ENCODE data around the gene GBP1. TPM values are rescaled to one million over a fixed set of nuclear protein-coding genes. Genes with fewer than 3 reads are reported as not detected.
"Not testable (repeated sequence)": the region's sequence is repeated elsewhere in the genome, so short reads cannot be mapped to it uniquely, and the experiment has no call there.

The GBP1 gene
- total and polyA plus RNA-seq, 2 experiments from 2014 or later = 19.2 to 25.2 TPM

DNA sequence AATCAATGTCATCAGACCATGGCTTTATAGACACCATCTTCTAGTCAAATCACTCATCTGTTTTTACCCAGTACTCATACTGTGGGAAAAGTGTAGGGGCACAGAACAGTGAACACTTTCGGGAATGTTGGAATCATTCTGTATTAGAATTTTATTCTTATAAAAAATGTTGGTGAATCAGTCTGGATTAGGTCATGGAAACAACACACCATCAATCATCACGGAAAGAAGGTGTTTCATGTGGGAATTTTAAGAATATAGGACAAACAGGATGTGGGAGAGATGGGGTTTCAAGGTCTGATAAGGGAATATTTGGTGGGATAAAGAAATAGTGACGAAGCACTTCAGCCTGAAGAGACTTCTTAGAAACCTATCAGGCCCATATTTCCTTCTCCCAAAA, 17.3 kb downstream of the GBP1 start:
- TF ChIP-seq EZH2 (IDR thresholded peaks at IDR 0.05; ENCODE audit: insufficient read depth, poor library complexity, severe bottlenecking) = no peak
- no peak for TF ChIP-seq EZH2phosphoT487 (IDR thresholded peaks at IDR 0.05; ENCODE audit: insufficient read depth, low read depth)
- Histone ChIP-seq H3K27me3 (replicated peaks; ENCODE audit: insufficient read depth) (no peaks in the 10 kb centered on the region), H3K4me1 (ENCODE audit: insufficient read depth) (no peaks in the 10 kb centered on the region), H3K9me2 (ENCODE audit: insufficient read depth) (no peaks in the 10 kb centered on the region), H3K79me2 (ENCODE audit: insufficient read depth) (no peaks in the 10 kb centered on the region), H3F3A (ENCODE audit: insufficient read depth) (no peaks in the 10 kb centered on the region), H3K9ac (no peak overlapping the region), H2AFZ (no peak overlapping the region), H3K36me3 (ENCODE audit: low read depth) (peaks cover 6% of the 10 kb centered on the region; the same call in 1 of the 2 replicates), H3K9me3 (ENCODE audit: low read depth) (no peaks in the 10 kb centered on the region), H3K4me3 (no peak overlapping the region), H3K27ac (no peak overlapping the region), H4K20me1 (ENCODE audit: insufficient read depth) (no peaks in the 10 kb centered on the region), H3K4me2 (ENCODE audit: unreplicated experiment) (no peak overlapping the region)
- in situ Hi-C loops (cut with MboI) = no loop called here
- WGBS, 2 experiments (ENCODE audit: low coverage in 1 of 2, low lambda C conversion rate in 2 of 2, missing lambda C conversion rate in 2 of 2) = 86 to 89% methylated on average over 3 of the region's 3 CpGs
- peak; percentile 19 for DNase-seq

DNA sequence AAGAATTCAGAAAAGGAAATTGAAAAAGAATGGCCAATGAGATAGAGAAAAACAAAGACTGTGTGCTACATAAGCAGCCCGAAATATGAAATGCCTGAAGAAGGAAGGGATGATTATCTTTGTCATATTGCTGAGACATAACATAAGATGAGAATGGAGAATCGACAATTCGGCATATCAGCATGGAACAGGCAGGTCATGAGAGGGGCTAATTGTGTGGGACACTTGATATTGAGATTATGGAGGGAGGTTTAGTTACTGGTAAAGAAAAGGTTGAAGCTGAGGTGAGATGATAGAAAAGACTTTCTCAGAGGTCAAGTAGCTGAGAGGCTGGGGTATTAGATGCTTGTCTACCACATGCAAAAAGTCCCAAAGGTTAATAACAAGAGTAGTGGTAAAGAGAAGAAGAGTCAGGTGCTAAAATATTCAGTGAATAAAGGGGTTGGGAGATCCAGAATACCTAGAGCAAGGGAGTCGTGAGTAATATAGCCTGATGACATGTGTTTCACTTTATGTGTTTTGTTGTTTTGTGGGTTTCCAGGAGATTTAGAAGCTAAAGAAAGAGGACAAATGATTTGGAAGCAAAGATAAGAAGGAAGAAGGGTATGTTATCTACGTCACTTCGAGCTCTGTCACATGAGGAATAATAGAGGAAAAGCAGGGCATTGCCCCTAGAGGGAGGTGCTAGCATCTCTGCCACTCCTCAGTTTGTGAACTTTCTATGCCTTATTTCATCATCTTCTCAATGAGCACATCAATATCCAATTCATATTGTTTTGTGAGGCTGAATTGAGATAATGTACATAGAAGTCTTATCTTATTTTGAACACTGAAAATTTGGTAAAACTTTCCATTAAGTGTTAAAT, 18.5 kb downstream of the GBP1 start:
- H3K27me3 ChIP-seq (replicated peaks; ENCODE audit: insufficient read depth); H3K9me3 ChIP-seq (ENCODE audit: low read depth); H3K4me2 ChIP-seq (ENCODE audit: unreplicated experiment); H3K4me1 ChIP-seq (ENCODE audit: insufficient read depth); H3K9me2 ChIP-seq (ENCODE audit: insufficient read depth); H4K20me1 ChIP-seq (ENCODE audit: insufficient read depth); H3F3A ChIP-seq (ENCODE audit: insufficient read depth); H3K79me2 ChIP-seq (ENCODE audit: insufficient read depth); H3K27ac ChIP-seq; H3K36me3 ChIP-seq (ENCODE audit: low read depth); H3K9ac ChIP-seq; H2AFZ ChIP-seq; in situ Hi-C loops (cut with MboI); H3K4me3 ChIP-seq: not testable (repeated sequence)
- DNase-seq = peak; percentile 3
- WGBS, 2 experiments (ENCODE audit: low coverage in 1 of 2, low lambda C conversion rate in 2 of 2, missing lambda C conversion rate in 2 of 2) = 85 to 91% methylated on average over 6 of the region's 6 CpGs

DNA sequence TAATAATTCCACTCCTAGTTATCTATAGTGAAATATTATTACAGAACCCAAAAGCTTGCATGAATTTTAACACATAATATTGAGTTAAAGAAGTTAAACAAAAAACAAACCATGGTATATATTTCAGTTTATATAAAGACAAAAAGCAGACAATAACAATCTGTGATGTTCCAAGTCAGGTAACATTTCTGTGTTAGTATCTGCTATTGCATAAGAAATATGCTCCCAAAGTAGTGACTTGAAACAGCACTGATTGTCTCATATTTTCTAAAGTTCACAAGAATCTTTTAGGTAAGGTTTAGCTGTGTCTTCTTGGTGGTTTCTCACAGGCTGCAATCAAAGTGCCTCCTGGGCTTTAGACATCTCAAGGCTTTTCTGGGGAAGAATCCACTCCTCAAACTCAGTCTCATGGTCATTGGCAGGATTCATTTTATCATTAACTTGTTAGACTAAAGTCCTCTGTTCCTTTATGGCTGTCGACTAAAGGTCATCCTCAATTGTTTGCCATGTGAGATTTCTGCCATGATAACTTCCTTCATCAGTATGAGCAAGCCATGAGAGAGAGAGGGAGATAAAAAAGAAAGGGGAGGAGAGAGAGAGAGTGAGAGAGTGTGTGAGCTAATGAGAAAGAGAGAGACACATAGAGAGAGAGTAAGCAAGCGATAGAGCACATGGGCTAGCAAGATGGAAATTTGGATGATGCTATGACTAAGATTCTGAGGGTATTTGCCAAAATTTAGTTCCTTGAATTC, 19.9 kb downstream of the GBP1 start:
- peaks cover 8% of the 10 kb centered on the region for H3K4me1 ChIP-seq (ENCODE audit: insufficient read depth)
- no peak overlapping the region for H2AFZ ChIP-seq
- WGBS, 2 experiments (ENCODE audit: low coverage in 1 of 2, low lambda C conversion rate in 2 of 2, missing lambda C conversion rate in 2 of 2) = 67 to 81% methylated on average over 2 of the region's 2 CpGs
- peaks cover 5% of the 10 kb centered on the region; the same call in 1 of the 2 replicates for H3F3A ChIP-seq (ENCODE audit: insufficient read depth)
- no peak overlapping the region for H3K9ac ChIP-seq
- no peaks in the 10 kb centered on the region for H3K36me3 ChIP-seq (ENCODE audit: low read depth)
- no peak overlapping the region for H3K27ac ChIP-seq
- no peak for TF ChIP-seq EZH2phosphoT487 (IDR thresholded peaks at IDR 0.05; ENCODE audit: insufficient read depth, low read depth)
- no peak for TF ChIP-seq EZH2 (IDR thresholded peaks at IDR 0.05; ENCODE audit: insufficient read depth, poor library complexity, severe bottlenecking)
- no peak overlapping the region for H3K4me2 ChIP-seq (ENCODE audit: unreplicated experiment)
- H3K4me3 ChIP-seq = no peak overlapping the region
- DNase-seq = no peak
- in situ Hi-C loops (cut with MboI) = no loop called here
- H3K27me3 ChIP-seq (replicated peaks; ENCODE audit: insufficient read depth) = no peaks in the 10 kb centered on the region
- H3K9me2 ChIP-seq (ENCODE audit: insufficient read depth) = no peaks in the 10 kb centered on the region
- no peaks in the 10 kb centered on the region for H3K9me3 ChIP-seq (ENCODE audit: low read depth)
- no peaks in the 10 kb centered on the region for H3K79me2 ChIP-seq (ENCODE audit: insufficient read depth)
- H4K20me1 ChIP-seq (ENCODE audit: insufficient read depth) = no peaks in the 10 kb centered on the region

DNA sequence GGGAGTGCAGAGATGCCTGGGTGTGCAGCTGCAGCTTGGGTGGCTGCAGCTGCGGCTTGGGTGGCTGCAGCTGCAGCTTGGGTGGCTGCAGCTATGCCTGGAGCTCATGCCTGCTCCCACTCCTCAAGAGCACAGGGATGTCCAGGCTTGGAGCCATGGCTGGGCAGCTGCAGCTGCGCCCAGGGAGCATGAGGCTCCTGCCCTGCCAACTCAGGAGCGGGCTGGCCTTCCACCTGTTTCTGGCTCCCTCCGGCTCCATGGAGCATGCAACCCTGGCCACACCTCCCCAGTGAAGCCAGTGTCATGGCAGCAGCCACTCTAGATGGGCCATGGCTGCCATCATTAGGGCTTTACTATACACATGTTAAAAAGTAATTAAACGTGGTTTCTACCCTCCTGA, 21.1 kb downstream of the GBP1 start:
- no peak overlapping the region for H3K27ac ChIP-seq
- peaks cover 5% of the 10 kb centered on the region; the same call in 1 of the 2 replicates for H3F3A ChIP-seq (ENCODE audit: insufficient read depth)
- H3K36me3 ChIP-seq (ENCODE audit: low read depth) = no peaks in the 10 kb centered on the region
- no peaks in the 10 kb centered on the region for H4K20me1 ChIP-seq (ENCODE audit: insufficient read depth)
- no peaks in the 10 kb centered on the region for H3K79me2 ChIP-seq (ENCODE audit: insufficient read depth)
- no peak overlapping the region for H3K4me3 ChIP-seq
- H3K9ac ChIP-seq = no peak overlapping the region
- H3K27me3 ChIP-seq (replicated peaks; ENCODE audit: insufficient read depth) = no peaks in the 10 kb centered on the region
- in situ Hi-C loops (cut with MboI) = no loop called here
- 64 to 66% methylated on average over 5 of the region's 5 CpGs for WGBS, 2 experiments (ENCODE audit: low coverage in 1 of 2, low lambda C conversion rate in 2 of 2, missing lambda C conversion rate in 2 of 2)
- H3K4me1 ChIP-seq (ENCODE audit: insufficient read depth) = peaks cover 8% of the 10 kb centered on the region
- no peak for DNase-seq
- no peaks in the 10 kb centered on the region for H3K9me3 ChIP-seq (ENCODE audit: low read depth)
- no peak overlapping the region for H2AFZ ChIP-seq
- TF ChIP-seq EZH2 (IDR thresholded peaks at IDR 0.05; ENCODE audit: insufficient read depth, poor library complexity, severe bottlenecking) (no peak), EZH2phosphoT487 (IDR thresholded peaks at IDR 0.05; ENCODE audit: insufficient read depth, low read depth) (no peak)
- no peaks in the 10 kb centered on the region for H3K9me2 ChIP-seq (ENCODE audit: insufficient read depth)
- no peak overlapping the region for H3K4me2 ChIP-seq (ENCODE audit: unreplicated experiment)
